Measurements from ENCODE around the gene ACR. TPM values are rescaled to one million over a fixed set of nuclear protein-coding genes. Genes with fewer than 3 reads are reported as not detected.

Gene ACR
- total RNA-seq, 8 experiments from 2014 or later, result 0.33 to 1.00 (median 0.63) TPM; not detected in 4

Other genes starting within 250 kb of the ACR start
- 10 to 100 TPM; 20.2 to 44.9 (median 39.9) TPM for gene LMF2, start 230.5 kb upstream of the ACR start, total RNA-seq
- gene NCAPH2, start 230.0 kb upstream of the ACR start, total RNA-seq, result 10 to 100 TPM; 12.1 to 59.7 (median 39.5) TPM
- 1 to 10 TPM in 5 of 8 experiments, under 1 TPM in 3; 0.64 to 2.2 (median 1.2) TPM for gene SCO2, start 212.6 kb upstream of the ACR start, total RNA-seq
- gene TYMP, start 208.2 kb upstream of the ACR start, total RNA-seq, result 10 to 100 TPM in 1 of 8 experiments, 1 to 10 TPM in 6, under 1 TPM in 1; 0.87 to 10.6 (median 3.9) TPM
- gene KLHDC7B, start 192.3 kb upstream of the ACR start, total RNA-seq, result 1 to 10 TPM in 2 of 8 experiments, under 1 TPM in 6; 0.16 to 1.5 (median 0.40) TPM
- 1 to 10 TPM in 1 of 8 experiments, under 1 TPM in 1, not detected in 6; 0.87 to 1.2 TPM for gene SYCE3, start 175.3 kb upstream of the ACR start, total RNA-seq
- 10 to 100 TPM in 3 of 8 experiments, 1 to 10 TPM in 5; 2.8 to 17.7 (median 9.6) TPM for gene CPT1B, start 159.8 kb upstream of the ACR start, total RNA-seq
- 10 to 100 TPM; 19.0 to 71.7 (median 33.1) TPM for gene CHKB, start 155.4 kb upstream of the ACR start, total RNA-seq
- 10 to 100 TPM in 5 of 8 experiments, 1 to 10 TPM in 1, under 1 TPM in 2; 0.41 to 38.1 (median 27.4) TPM for gene MAPK8IP2, start 137.4 kb upstream of the ACR start, total RNA-seq
- 10 to 100 TPM in 6 of 8 experiments, 1 to 10 TPM in 2; 7.1 to 43.4 (median 13.2) TPM for gene ARSA, start 110.1 kb upstream of the ACR start, total RNA-seq
- 1 to 10 TPM in 5 of 8 experiments, under 1 TPM in 3; 0.41 to 7.8 (median 5.2) TPM for gene SHANK3, start 65.4 kb upstream of the ACR start, total RNA-seq
- gene RABL2B, start 45.4 kb downstream of the ACR start, total RNA-seq, result 10 to 100 TPM in 7 of 8 experiments, 1 to 10 TPM in 1; 9.3 to 33.7 (median 22.6) TPM